K562 (cell line): Measurements from ENCODE around the gene CD79A. TPM values are rescaled to one million over a fixed set of nuclear protein-coding genes. Genes with fewer than 3 reads are reported as not detected.

Experiments
- ATAC-seq: fragments of 200-7000 bp; cut with Tn5 transposase; 3 replicates; pipeline ENCODE4 v1.9.1; 2020; ENCODE audit warnings: moderate library complexity
- BruUV-seq: library from RNA; stranded (reverse); fragments of 400-500 nt; replicated peaks from 2 replicates; lab custom pipeline; 2021; lab: Mats Ljungman, UMichigan
- CTCF ChIA-PET: fragments of 300-600 bp; formaldehyde crosslinking; extraction: SDS; loops from one replicate; lab custom pipeline; 2021; ENCODE audit warnings: low intra/inter-chr PET ratio; lab: Yijun Ruan, JAX
- POLR2A ChIA-PET: fragments of 300-600, 350-650 bp; sonication (Branson Sonifier 250); formaldehyde crosslinking; extraction: SDS; loops from one replicate; lab custom pipeline; 2021; ENCODE audit warnings: antibody characterized with exemption, inconsistent platforms; lab: Yijun Ruan, JAX
- DNase-seq, 4 experiments: peaks; one replicate each; pipeline versions ENCODE4 v3.0.0 to v3.0.0-alpha.2; 2011 to 2018; ENCODE audit warnings: low spot score in 3 of 4, mixed read lengths in 3 of 4; ENCODE audit errors: extremely low read depth in 1 of 4
- FAIRE-seq: peaks from 2 replicates; lab custom pipeline; 2011; peaks lifted over from hg19 to GRCh38; lab: Jason Lieb, UNC
- H2AFZ ChIP-seq: 2 replicates; pipeline ENCODE4 v1.6.0; 2011; ENCODE audit warnings: low read depth, low read length, control low read depth, inconsistent platforms
- H3K27ac ChIP-seq: fragments of 200-600 bp; 3 replicates; pipeline ENCODE4 v1.8.0; 2011; ENCODE audit warnings: low read depth, mild to moderate bottlenecking, control low read depth, inconsistent platforms, low read length, moderate library complexity, mixed read lengths; ENCODE audit errors: extremely low read depth
- H3K27me3 ChIP-seq, 2 experiments: fragments of 300-600 bp in 1 of 2; 2 replicates in 1 of 2; 3 replicates in 1 of 2; pipeline versions ENCODE4 v1.6.0 to v1.8.0; 2011; ENCODE audit warnings: inconsistent platforms in 2 of 2, low read length in 2 of 2, mild to moderate bottlenecking in 1 of 2, mixed read lengths in 1 of 2, moderate library complexity in 1 of 2; ENCODE audit not compliant: control insufficient read depth in 2 of 2, insufficient read depth in 2 of 2
- H3K36me3 ChIP-seq: fragments of 300-600 bp; 3 replicates; pipeline ENCODE4 v1.8.0; 2011; ENCODE audit warnings: mild to moderate bottlenecking, low read length, inconsistent platforms; ENCODE audit not compliant: control insufficient read depth, insufficient read depth
- H3K4me1 ChIP-seq, 2 experiments: fragments of 200-600 bp in 1 of 2; replicated peaks in 1 of 2; 2 replicates in 1 of 2; 3 replicates in 1 of 2; pipeline versions ENCODE4 v1.5.1 to v1.8.0; 2011; ENCODE audit warnings: inconsistent platforms in 2 of 2, low read length in 2 of 2, mild to moderate bottlenecking in 1 of 2, mixed read lengths in 1 of 2, moderate library complexity in 1 of 2; ENCODE audit not compliant: control insufficient read depth in 2 of 2, insufficient read depth in 2 of 2
- H3K4me2 ChIP-seq: 2 replicates; pipeline ENCODE4 v1.6.1; 2011; ENCODE audit warnings: low read length, control low read depth, inconsistent platforms, mixed read lengths; ENCODE audit not compliant: insufficient read depth
- H3K4me3 ChIP-seq: fragments of 200-600 bp; sonication (generic), shearing (Covaris generic); 2 replicates; pipeline ENCODE4 v1.5.1; 2016; ENCODE audit warnings: control low read depth, inconsistent platforms
- H3K79me2 ChIP-seq: fragments of 200-600 bp; 3 replicates; pipeline ENCODE4 v1.8.0; 2011; ENCODE audit warnings: low read length, inconsistent platforms; ENCODE audit not compliant: control insufficient read depth, insufficient read depth
- H3K9ac ChIP-seq, 2 experiments: 2 replicates each; pipeline versions ENCODE4 v1.6.0 to v1.6.1; 2011; ENCODE audit warnings: low read depth in 2 of 2, low read length in 2 of 2, control low read depth in 1 of 2, inconsistent platforms in 1 of 2, mild to moderate bottlenecking in 1 of 2, mixed read lengths in 1 of 2; ENCODE audit not compliant: insufficient read depth in 1 of 2
- H3K9me1 ChIP-seq: one replicate; pipeline ENCODE4 v1.6.0; 2011; ENCODE audit warnings: inconsistent platforms, mild to moderate bottlenecking, low read length, moderate library complexity; ENCODE audit not compliant: control insufficient read depth, insufficient read depth
- H3K9me3 ChIP-seq: replicated peaks from 2 replicates; pipeline ENCODE4 v1.5.1; 2011; ENCODE audit warnings: low read depth, low read length, inconsistent platforms; ENCODE audit not compliant: control insufficient read depth, insufficient read depth
- H4K20me1 ChIP-seq: replicated peaks from 2 replicates; pipeline ENCODE4 v1.6.1; 2011; ENCODE audit warnings: low read length, inconsistent platforms, mixed read lengths; ENCODE audit not compliant: control insufficient read depth, insufficient read depth
- DLX4 ChIP-seq: fragments of 250-450 bp; sonication (Bioruptor Pico); IDR thresholded peaks from 2 replicates; pipeline ENCODE4 v1.6.1; 2021; ENCODE audit warnings: mild to moderate bottlenecking
- HBP1 ChIP-seq: fragments of 450-650 bp; formaldehyde crosslinking; IDR thresholded peaks from 2 replicates; pipeline ENCODE4 v1.4.0; 2022; ENCODE audit warnings: missing genetic modification characterization
- HDAC1 ChIP-seq, 2 experiments: fragments of 450-650 bp; IDR thresholded peaks; 2 replicates each; pipeline ENCODE4 v1.6.1; 2016 to 2017; ENCODE audit warnings: inconsistent platforms in 1 of 2, mild to moderate bottlenecking in 1 of 2, moderate library complexity in 1 of 2
- HDGF ChIP-seq: fragments of 450-650 bp; IDR thresholded peaks from 2 replicates; pipeline ENCODE4 v1.6.1; 2016
- HMBOX1 ChIP-seq: sonication (generic); IDR thresholded peaks from 2 replicates; pipeline ENCODE4 v1.6.1; 2016
- LARP7 ChIP-seq: fragments of 450-650 bp; IDR thresholded peaks from 2 replicates; pipeline ENCODE4 v1.6.1; 2016
- PML ChIP-seq: IDR thresholded peaks from 2 replicates; pipeline ENCODE4 v1.6.1; 2012; ENCODE audit warnings: low read length, inconsistent platforms
- POLR2A ChIP-seq: fragments of 450-650 bp; conservative IDR thresholded peaks from 2 replicates; pipeline ENCODE4 v1.6.1; 2016
- POLR2B ChIP-seq: fragments of 450-650 bp; IDR thresholded peaks from 2 replicates; pipeline ENCODE4 v1.6.1; 2018; ENCODE audit warnings: low read depth; ENCODE audit not compliant: partially characterized antibody
- THRB ChIP-seq: fragments of 450-650 bp; formaldehyde crosslinking; conservative IDR thresholded peaks from 2 replicates; pipeline ENCODE4 v1.4.0; 2022; ENCODE audit warnings: mild to moderate bottlenecking, missing genetic modification characterization
- ZBTB26 ChIP-seq: fragments of 450-650 bp; formaldehyde crosslinking; IDR thresholded peaks from 2 replicates; pipeline ENCODE4 v1.4.0; 2022; ENCODE audit warnings: missing genetic modification characterization
- WGBS: fragments of 100-300 bp; shearing (Covaris generic); methylation state at CpG from one replicate; pipeline ENCODE4 v1.1.6; 2016; ENCODE audit warnings: low coverage, mixed read lengths; ENCODE audit not compliant: insufficient coverage; ENCODE audit errors: missing lambda C conversion rate; 5-methylcytosine and 5-hydroxymethylcytosine counted together
- in situ Hi-C: fragments of 300-500 bp; cut with MboI; formaldehyde crosslinking; loops from 4 replicates; pipeline ENCODE4 v1.15.0; 2018; ENCODE audit warnings: inconsistent platforms, mixed read lengths
- intact Hi-C: fragments of 100-400 bp; cut with micrococcal nuclease; formaldehyde crosslinking; loops from 2 replicates; pipeline ENCODE4 v1.14.2; 2022
- polyA plus RNA-seq, 8 experiments: library from polyadenylated mRNA; depleted of rRNA in 4 of 8; stranded (reverse) in 5 of 8; unstranded in 3 of 8; fragments of >200 nt; fragmentation: Nextera tagmentation in 2 of 8; fragmentation: Illumina TruSeq in 1 of 8; extraction: Ambion mirVana in 2 of 8; extraction: Trizol in 1 of 8; gene quantifications; 2 replicates each; pipeline versions ENCODE4 v1.2.1 to v1.2.3, GENCODE V29; 2011 to 2014; ENCODE audit warnings: inconsistent platforms in 1 of 8, missing spikeins in 1 of 8
- total RNA-seq, 7 experiments: library from RNA; depleted of rRNA in 6 of 7; stranded (reverse); fragments of >200 nt in 6 of 7; fragmentation: Illumina TruSeq in 2 of 7; extraction: Trizol in 2 of 7; gene quantifications; 2 replicates each; pipeline versions ENCODE4 v1.2.1 to v1.2.3, GENCODE V29; 2011 to 2021; ENCODE audit warnings: low replicate concordance in 1 of 7

Gene CD79A
- total and polyA plus RNA-seq, 9 of the 15 experiments (the other 6 are each of a cell fraction or from before 2014, with no cell fraction given) = 0.04 to 0.72 (median 0.17) TPM; not detected in 3

- Histone ChIP-seq H4K20me1 (0 out of 2 replicates have a peak, but pooled peaks cover 7% of the 10 kb centered on the region), H3K4me3 (no peak overlapping the region), H3K4me2 (no peak overlapping the region), H3K9ac (peak overlapping the region in 1 of 2 experiments; percentile 65; a peak in 2 of 4 replicates), H3K27ac (no peak overlapping the region), H3K79me2 (peaks cover 40% of the 10 kb centered on the region), H3K27me3 (no peaks in the 10 kb centered on the region), H3K4me1 (peaks cover 17 to 46% of the 10 kb centered on the region in 2 experiments; a peak in 4 of 5 replicates), H3K36me3 (peaks cover 44% of the 10 kb centered on the region; the same call in 2 of the 3 replicates), H3K9me3 (no peaks in the 10 kb centered on the region), H3K9me1 (no peaks in the 10 kb centered on the region), H2AFZ (no peak overlapping the region)
- DNase-seq = no peak
- POLR2A ChIA-PET = interaction anchor here (1.7 kb wide), 1 partner anchor 18 kb away, joined by 9 read pairs; no protein-coding TSS in a partner anchor
- ATAC-seq = no peak
- 66% methylated on average over 11 of the region's 13 CpGs for WGBS
- peak; percentile 23 for FAIRE-seq
- no TSS peak for BruUV-seq
- in situ Hi-C loops = no loop called here
- CTCF ChIA-PET = no interaction called here
- intact Hi-C loops = no loop called here
- TF ChIP-seq PML = no peak
- peak; percentile 37; the same call in 1 of the 2 replicates for TF ChIP-seq POLR2A
- peak; percentile 59; the same call in 1 of the 2 replicates for TF ChIP-seq HDGF
- TF ChIP-seq HDAC1 (IDR thresholded peaks at IDR 0.05) = 0 out of 4 replicates have a peak, but pooled peaks of 1 of the 2 experiments have one; percentile 18
- TF ChIP-seq DLX4 = no peak
- 0 out of 2 replicates have a peak, but pooled peaks have one; percentile 34 for TF ChIP-seq LARP7
- no peak for TF ChIP-seq HMBOX1
- TF ChIP-seq ZBTB26 (CRISPR knock-in tag) = 0 out of 2 replicates have a peak, but pooled peaks have one; percentile 46
- TF ChIP-seq HBP1 (CRISPR knock-in tag) = peak; percentile 80; the same call in 1 of the 2 replicates
- TF ChIP-seq POLR2B = peak; percentile 21
- TF ChIP-seq THRB (CRISPR knock-in tag) = 0 out of 2 replicates have a peak, but pooled peaks have one; percentile 45
These were observed 10.0 kb downstream of the CD79A start for GRCh38 chr19:41886761-41887710.
